NCI-H2196 treated with DMSO at 0.1 percent for 48 hours (cell line): ENCODE data around the gene TCEA2.

Experiments used
- DNase-seq: peaks from one replicate; lab custom pipeline; 2025; ENCODE audit not compliant: unreplicated experiment; lab: John Stamatoyannopoulos, UW

TCEA2 gene

GRCh38 chr20:64063389-64064144 lies 569 bp downstream of the TCEA2 start:
- DNase-seq = no peak

GRCh38 chr20:64064145-64064698 lies 1.2 kb downstream of the TCEA2 start:
- no peak for DNase-seq

GRCh38 chr20:64065062-64065973 lies 2.3 kb downstream of the TCEA2 start:
- no peak for DNase-seq

- DNase-seq = no peak
Observed at GRCh38 chr20:64065974-64066343, 3.0 kb downstream of the TCEA2 start.

GRCh38 chr20:64067005-64067632 lies 4.1 kb downstream of the TCEA2 start:
- no peak for DNase-seq

- DNase-seq = no peak
Observed at GRCh38 chr20:64067733-64068307, 4.8 kb downstream of the TCEA2 start.

GRCh38 chr20:64068386-64069208 lies 5.6 kb downstream of the TCEA2 start:
- no peak for DNase-seq

GRCh38 chr20:64069209-64069613 lies 6.2 kb downstream of the TCEA2 start:
- no peak for DNase-seq

GRCh38 chr20:64069614-64070243 lies 6.7 kb downstream of the TCEA2 start:
- DNase-seq = no peak

- no peak for DNase-seq
Observed at GRCh38 chr20:64070244-64070993, 7.4 kb downstream of the TCEA2 start.

- no peak for DNase-seq
Observed at GRCh38 chr20:64071341-64072332, 8.6 kb downstream of the TCEA2 start.

GRCh38 chr20:64072498-64073063 lies 9.6 kb downstream of the TCEA2 start:
- no peak for DNase-seq

GRCh38 chr20:64073476-64074183 lies 10.6 kb downstream of the TCEA2 start:
- DNase-seq = no peak

- no peak for DNase-seq
Observed at GRCh38 chr20:64074184-64074789, 11.3 kb downstream of the TCEA2 start.

- DNase-seq = no peak
Observed at GRCh38 chr20:64074963-64075362, 12.0 kb downstream of the TCEA2 start.

GRCh38 chr20:64075556-64075955 lies 12.6 kb downstream of the TCEA2 start:
- no peak for DNase-seq
